Kidney epithelial cell (primary cell): ENCODE data around the gene NAGA. TPM values are rescaled to one million over a fixed set of nuclear protein-coding genes. Genes with fewer than 3 reads are reported as not detected.
A peak's percentile ranks its signal among the peaks of the same experiment; 100 is the strongest.

Experiments
- DNase-seq: peaks from one replicate; pipeline ENCODE4 v3.0.0-alpha.2; 2010; ENCODE audit warnings: low read depth
- H3K27me3 ChIP-seq: 2 replicates; pipeline ENCODE4 v1.6.0; 2011; ENCODE audit warnings: low read length; ENCODE audit not compliant: control insufficient read depth, insufficient read depth
- H3K36me3 ChIP-seq: 2 replicates; pipeline ENCODE4 v1.5.1; 2011; ENCODE audit warnings: low read length; ENCODE audit not compliant: control insufficient read depth, insufficient read depth
- H3K4me3 ChIP-seq: 2 replicates; pipeline ENCODE4 v1.5.1; 2011; ENCODE audit warnings: low read depth, mild to moderate bottlenecking, control low read depth, low read length
- CTCF ChIP-seq: IDR thresholded peaks from 2 replicates; pipeline ENCODE4 v1.5.1; 2011; ENCODE audit warnings: mild to moderate bottlenecking, moderate library complexity, low read length, control low read depth, inconsistent platforms; ENCODE audit not compliant: insufficient read depth, poor library complexity, severe bottlenecking
- total RNA-seq: library from RNA; depleted of rRNA; stranded (reverse); fragments of >200 nt; gene quantifications from 2 replicates; pipeline ENCODE4 v1.2.3, GENCODE V29; 2015

Gene NAGA
- total RNA-seq, 1 donor from 2014 or later: 26.3 TPM

GRCh38 chr22:42077486-42078125 is 7.0 kb upstream of the NAGA start:
- Histone ChIP-seq H3K27me3 (no peaks in the 10 kb centered on the region), H3K36me3 (no peaks in the 10 kb centered on the region), H3K4me3 (no peak overlapping the region)
- DNase-seq: no peak
- no peak for TF ChIP-seq CTCF

- H3K36me3 ChIP-seq: no peaks in the 10 kb centered on the region
- no peak for TF ChIP-seq CTCF
- H3K4me3 ChIP-seq: no peak overlapping the region
- H3K27me3 ChIP-seq: no peaks in the 10 kb centered on the region
- DNase-seq: no peak
Observed at GRCh38 chr22:42076764-42077485, 6.3 kb upstream of the NAGA start.

GRCh38 chr22:42074846-42075676 is 4.4 kb upstream of the NAGA start:
- no peak for TF ChIP-seq CTCF
- Histone ChIP-seq H3K36me3 (no peaks in the 10 kb centered on the region), H3K27me3 (no peaks in the 10 kb centered on the region), H3K4me3 (peak overlapping the region; percentile 54)
- no peak for DNase-seq

- Histone ChIP-seq H3K27me3 (no peaks in the 10 kb centered on the region), H3K36me3 (no peaks in the 10 kb centered on the region), H3K4me3 (peak within 1 kb of the TSS; percentile 54)
- TF ChIP-seq CTCF: peak; percentile 41
- no peak for DNase-seq
Observed at GRCh38 chr22:42074132-42074811, 3.7 kb upstream of the NAGA start, which contains the start of gene PHETA2. Gene PHETA2 (plus strand): TSS chr22:42074248. CDS start chr22:42077294, 3,046 bp downstream.

GRCh38 chr22:42073621-42074041 is 3.0 kb upstream of the NAGA start:
- no peak for DNase-seq
- TF ChIP-seq CTCF: no peak
- H3K27me3 ChIP-seq: no peaks in the 10 kb centered on the region
- peak overlapping the region; percentile 54 for H3K4me3 ChIP-seq
- no peaks in the 10 kb centered on the region for H3K36me3 ChIP-seq
